HL-60/S4 treated with retinoic acid at 250 ng/mL for 4 days and 3 days (cell line): ENCODE results near the gene KRT34.
"Not testable (repeated sequence)": the region's sequence is repeated elsewhere in the genome, so short reads cannot be mapped to it uniquely, and the experiment has no call there.

Experiments
- in situ Hi-C: fragments of 300-500 bp; cut with MboI; formaldehyde crosslinking; loops from 2 replicates; pipeline ENCODE4 v1.7.0; 2022; ENCODE audit warnings: low sequenced_read_pairs

The KRT34 gene

GRCh38 chr17:41381943-41382342 is at the start of gene KRT34:
Gene KRT34, minus strand, starts transcription at chr17:41382306. Its CDS starts 60 bp downstream, at chr17:41382246.
- in situ Hi-C loops, result not testable (repeated sequence)

GRCh38 chr17:41430376-41430775 is 48.3 kb upstream of the KRT34 start:
- in situ Hi-C loops, result not testable (repeated sequence)

- in situ Hi-C loops, result no loop called here
Measured at GRCh38 chr17:41429667-41430066, 47.6 kb upstream of the KRT34 start.

- in situ Hi-C loops, result no loop called here
Measured at GRCh38 chr17:41428591-41429291, 46.6 kb upstream of the KRT34 start.

GRCh38 chr17:41424111-41424635 is 42.1 kb upstream of the KRT34 start, which contains the start of gene KRT37:
Gene KRT37, minus strand, starts transcription at chr17:41424585. Its CDS starts 62 bp downstream, at chr17:41424523.
- in situ Hi-C loops, result no loop called here

GRCh38 chr17:41422586-41422985 is 40.5 kb upstream of the KRT34 start:
- in situ Hi-C loops, result not testable (repeated sequence)

- in situ Hi-C loops, result no loop called here
Measured at GRCh38 chr17:41421617-41422016, 39.5 kb upstream of the KRT34 start.

- in situ Hi-C loops, result no loop called here
Measured at GRCh38 chr17:41421116-41421515, 39.0 kb upstream of the KRT34 start.

GRCh38 chr17:41420134-41420533 is 38.0 kb upstream of the KRT34 start:
- in situ Hi-C loops, result no loop called here

GRCh38 chr17:41419716-41420115 is 37.6 kb upstream of the KRT34 start:
- in situ Hi-C loops, result no loop called here

- in situ Hi-C loops, result no loop called here
Measured at GRCh38 chr17:41418116-41418860, 36.2 kb upstream of the KRT34 start.

- in situ Hi-C loops, result no loop called here
Measured at GRCh38 chr17:41417576-41418015, 35.5 kb upstream of the KRT34 start.

- in situ Hi-C loops, result no loop called here
Measured at GRCh38 chr17:41417127-41417526, 35.0 kb upstream of the KRT34 start.

- in situ Hi-C loops, result no loop called here
Measured at GRCh38 chr17:41416479-41416878, 34.4 kb upstream of the KRT34 start.

- in situ Hi-C loops, result no loop called here
Measured at GRCh38 chr17:41415833-41416335, 33.8 kb upstream of the KRT34 start.

GRCh38 chr17:41415411-41415810 is 33.3 kb upstream of the KRT34 start:
- in situ Hi-C loops, result no loop called here

GRCh38 chr17:41413982-41414381 is 31.9 kb upstream of the KRT34 start:
- in situ Hi-C loops, result no loop called here

- in situ Hi-C loops, result no loop called here
Measured at GRCh38 chr17:41413353-41413957, 31.3 kb upstream of the KRT34 start.

GRCh38 chr17:41411072-41411840 is 29.1 kb upstream of the KRT34 start:
- in situ Hi-C loops, result no loop called here

GRCh38 chr17:41407226-41407625 is 25.1 kb upstream of the KRT34 start:
- in situ Hi-C loops, result no loop called here

GRCh38 chr17:41406205-41406604 is 24.1 kb upstream of the KRT34 start:
- in situ Hi-C loops, result no loop called here
